ENCODE results near the gene TENM3.

TENM3 gene

GRCh38 chr4:182227611-182228010, 15.6 kb upstream of the TENM3 start:
- TF ChIP-seq ZFX (IDR thresholded peaks at IDR 0.05; ENCODE audit: borderline replicate concordance) (no peak), CTCF (IDR thresholded peaks at IDR 0.05) (no peak)

GRCh38 chr4:182228991-182229577, 14.1 kb upstream of the TENM3 start:
- H3K27ac ChIP-seq = no peak overlapping the region

More at GRCh38 chr4:182227611-182228010, 15.6 kb upstream of the TENM3 start:
- no peak overlapping the region for H3K27ac ChIP-seq

GRCh38 chr4:182230256-182230655, 12.9 kb upstream of the TENM3 start:
- TF ChIP-seq CTCF (IDR thresholded peaks at IDR 0.05) (no peak), ZFX (IDR thresholded peaks at IDR 0.05; ENCODE audit: borderline replicate concordance) (no peak)
- H3K27ac ChIP-seq = no peak overlapping the region

More at GRCh38 chr4:182228991-182229577, 14.1 kb upstream of the TENM3 start:
- TF ChIP-seq CTCF (IDR thresholded peaks at IDR 0.05) (no peak), ZFX (IDR thresholded peaks at IDR 0.05; ENCODE audit: borderline replicate concordance) (no peak)

GRCh38 chr4:182231080-182231479, 12.1 kb upstream of the TENM3 start:
- TF ChIP-seq CTCF (IDR thresholded peaks at IDR 0.05) (no peak), ZFX (IDR thresholded peaks at IDR 0.05; ENCODE audit: borderline replicate concordance) (no peak)
- no peak overlapping the region for H3K27ac ChIP-seq

GRCh38 chr4:182231496-182231895, 11.7 kb upstream of the TENM3 start:
- no peak for TF ChIP-seq ZFX (IDR thresholded peaks at IDR 0.05; ENCODE audit: borderline replicate concordance)
- no peak for TF ChIP-seq CTCF (IDR thresholded peaks at IDR 0.05)
- no peak overlapping the region for H3K27ac ChIP-seq

- no peak for TF ChIP-seq ZFX (IDR thresholded peaks at IDR 0.05; ENCODE audit: borderline replicate concordance)
- TF ChIP-seq CTCF (IDR thresholded peaks at IDR 0.05) = no peak
- no peak overlapping the region for H3K27ac ChIP-seq
Observed at GRCh38 chr4:182233310-182234090, 9.7 kb upstream of the TENM3 start.
